Hepatocyte (in vitro differentiated cells): ENCODE results near the gene TTLL5.

Source experiments
- EZH2 ChIP-seq: fragments of 200-600 bp; sonication (generic); IDR thresholded peaks from 2 replicates; pipeline ENCODE4 v1.6.1; 2016; ENCODE audit warnings: antibody characterized with exemption, mild to moderate bottlenecking, borderline replicate concordance
- TF ChIP-seq, protein P1 (sequence below): fragments of 200-600 bp; sonication (generic); IDR thresholded peaks from 2 replicates; pipeline ENCODE4 v1.5.1; 2016; ENCODE audit warnings: antibody characterized with exemption, mild to moderate bottlenecking; ENCODE audit not compliant: poor library complexity

- TF ChIP-seq, protein P1, sequence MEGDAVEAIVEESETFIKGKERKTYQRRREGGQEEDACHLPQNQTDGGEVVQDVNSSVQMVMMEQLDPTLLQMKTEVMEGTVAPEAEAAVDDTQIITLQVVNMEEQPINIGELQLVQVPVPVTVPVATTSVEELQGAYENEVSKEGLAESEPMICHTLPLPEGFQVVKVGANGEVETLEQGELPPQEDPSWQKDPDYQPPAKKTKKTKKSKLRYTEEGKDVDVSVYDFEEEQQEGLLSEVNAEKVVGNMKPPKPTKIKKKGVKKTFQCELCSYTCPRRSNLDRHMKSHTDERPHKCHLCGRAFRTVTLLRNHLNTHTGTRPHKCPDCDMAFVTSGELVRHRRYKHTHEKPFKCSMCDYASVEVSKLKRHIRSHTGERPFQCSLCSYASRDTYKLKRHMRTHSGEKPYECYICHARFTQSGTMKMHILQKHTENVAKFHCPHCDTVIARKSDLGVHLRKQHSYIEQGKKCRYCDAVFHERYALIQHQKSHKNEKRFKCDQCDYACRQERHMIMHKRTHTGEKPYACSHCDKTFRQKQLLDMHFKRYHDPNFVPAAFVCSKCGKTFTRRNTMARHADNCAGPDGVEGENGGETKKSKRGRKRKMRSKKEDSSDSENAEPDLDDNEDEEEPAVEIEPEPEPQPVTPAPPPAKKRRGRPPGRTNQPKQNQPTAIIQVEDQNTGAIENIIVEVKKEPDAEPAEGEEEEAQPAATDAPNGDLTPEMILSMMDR, result no peak
- TF ChIP-seq EZH2, result no peak
Measured at GRCh38 chr14:75806352-75806832, 145.3 kb downstream of the TTLL5 start.
